ENCODE measurements around the gene HOXC5.

HOXC5 gene

GRCh38 chr12:53992377-53992889 is 40.4 kb upstream of the HOXC5 start:
- no peak for ATAC-seq (ENCODE audit: low read depth)
- Mint-ChIP-seq H3K4me3 (no peak overlapping the region), H3K36me3 (no peaks in the 10 kb centered on the region), H3K4me1 (peaks cover 36% of the 10 kb centered on the region), H3K27ac (no peak overlapping the region), H3K27me3 (peaks cover 51% of the 10 kb centered on the region), H3K9me3 (peaks cover 2% of the 10 kb centered on the region)
- DNase-seq (ENCODE audit: low spot score in 2 of 2), result no peak

GRCh38 chr12:53993162-53994008 is 39.5 kb upstream of the HOXC5 start:
- Mint-ChIP-seq H3K9me3 (no peaks in the 10 kb centered on the region), H3K36me3 (no peaks in the 10 kb centered on the region), H3K27ac (peak overlapping the region; percentile 83), H3K27me3 (peaks cover 50% of the 10 kb centered on the region), H3K4me1 (peaks cover 37% of the 10 kb centered on the region), H3K4me3 (no peak overlapping the region)
- DNase-seq (ENCODE audit: low spot score in 2 of 2) (no peak), ATAC-seq (ENCODE audit: low read depth) (no peak)

- Mint-ChIP-seq H3K36me3 (no peaks in the 10 kb centered on the region), H3K27me3 (peaks cover 54% of the 10 kb centered on the region), H3K9me3 (no peaks in the 10 kb centered on the region), H3K27ac (peak overlapping the region; percentile 83), H3K4me3 (peak overlapping the region; percentile 57), H3K4me1 (peaks cover 35% of the 10 kb centered on the region)
- DNase-seq (ENCODE audit: low spot score in 2 of 2) (no peak), ATAC-seq (ENCODE audit: low read depth) (no peak)
Measured at GRCh38 chr12:53994009-53994263, 38.9 kb upstream of the HOXC5 start.

GRCh38 chr12:53994264-53995001 is 38.4 kb upstream of the HOXC5 start:
- Mint-ChIP-seq H3K27ac (peak overlapping the region; percentile 83), H3K36me3 (no peaks in the 10 kb centered on the region), H3K4me1 (peaks cover 30% of the 10 kb centered on the region), H3K27me3 (peaks cover 52% of the 10 kb centered on the region), H3K9me3 (no peaks in the 10 kb centered on the region), H3K4me3 (peak overlapping the region; percentile 57)
- no peak for DNase-seq (ENCODE audit: low spot score in 2 of 2)
- no peak for ATAC-seq (ENCODE audit: low read depth)

- ATAC-seq (ENCODE audit: low read depth) (no peak), DNase-seq (ENCODE audit: low spot score in 2 of 2) (no peak)
- peak overlapping the region; percentile 21 for H3K27ac Mint-ChIP-seq
- no peaks in the 10 kb centered on the region for H3K36me3 Mint-ChIP-seq
- peaks cover 24% of the 10 kb centered on the region for H3K4me1 Mint-ChIP-seq
- no peaks in the 10 kb centered on the region for H3K9me3 Mint-ChIP-seq
- H3K27me3 Mint-ChIP-seq, result peaks cover 47% of the 10 kb centered on the region
- peak overlapping the region; percentile 39 for H3K4me3 Mint-ChIP-seq
Measured at GRCh38 chr12:53995002-53995377, 37.9 kb upstream of the HOXC5 start.

- H3K27ac Mint-ChIP-seq, result peak overlapping the region; percentile 21
- peak; percentile 43 for ATAC-seq (ENCODE audit: low read depth)
- no peak for DNase-seq (ENCODE audit: low spot score in 2 of 2)
- H3K4me3 Mint-ChIP-seq, result peak overlapping the region; percentile 86
- peaks cover 41% of the 10 kb centered on the region for H3K27me3 Mint-ChIP-seq
- no peaks in the 10 kb centered on the region for H3K36me3 Mint-ChIP-seq
- H3K9me3 Mint-ChIP-seq, result no peaks in the 10 kb centered on the region
- H3K4me1 Mint-ChIP-seq, result peaks cover 21% of the 10 kb centered on the region
Measured at GRCh38 chr12:53995378-53996239, 37.2 kb upstream of the HOXC5 start.

GRCh38 chr12:53996240-53997203 is 36.3 kb upstream of the HOXC5 start:
- peak overlapping the region; percentile 21 for H3K27ac Mint-ChIP-seq
- H3K36me3 Mint-ChIP-seq, result no peaks in the 10 kb centered on the region

GRCh38 chr12:53997204-53998109 is 35.4 kb upstream of the HOXC5 start:
- no peak for DNase-seq (ENCODE audit: low spot score in 2 of 2)
- no peak overlapping the region for H3K4me3 Mint-ChIP-seq
- H3K36me3 Mint-ChIP-seq, result no peaks in the 10 kb centered on the region
- no peak overlapping the region for H3K27ac Mint-ChIP-seq
- H3K27me3 Mint-ChIP-seq, result peaks cover 39% of the 10 kb centered on the region
- no peak for ATAC-seq (ENCODE audit: low read depth)
- H3K4me1 Mint-ChIP-seq, result peaks cover 17% of the 10 kb centered on the region
- H3K9me3 Mint-ChIP-seq, result no peaks in the 10 kb centered on the region

More at GRCh38 chr12:53996240-53997203, 36.3 kb upstream of the HOXC5 start:
- DNase-seq (ENCODE audit: low spot score in 2 of 2) (no peak), ATAC-seq (ENCODE audit: low read depth) (no peak)
- Mint-ChIP-seq H3K4me3 (peak overlapping the region; percentile 86), H3K27me3 (peaks cover 39% of the 10 kb centered on the region), H3K9me3 (no peaks in the 10 kb centered on the region), H3K4me1 (peaks cover 17% of the 10 kb centered on the region)

GRCh38 chr12:53998110-53998899 is 34.5 kb upstream of the HOXC5 start:
- peaks cover 19% of the 10 kb centered on the region for H3K4me1 Mint-ChIP-seq
- H3K36me3 Mint-ChIP-seq, result no peaks in the 10 kb centered on the region
- H3K4me3 Mint-ChIP-seq, result no peak overlapping the region
- H3K9me3 Mint-ChIP-seq, result no peaks in the 10 kb centered on the region
- peaks cover 42% of the 10 kb centered on the region for H3K27me3 Mint-ChIP-seq
- ATAC-seq (ENCODE audit: low read depth), result no peak
- H3K27ac Mint-ChIP-seq, result no peak overlapping the region
- DNase-seq (ENCODE audit: low spot score in 2 of 2), result no peak

- H3K27ac Mint-ChIP-seq, result no peak overlapping the region
- H3K9me3 Mint-ChIP-seq, result no peaks in the 10 kb centered on the region
- ATAC-seq (ENCODE audit: low read depth), result no peak
- no peak for DNase-seq (ENCODE audit: low spot score in 2 of 2)
- H3K4me1 Mint-ChIP-seq, result peaks cover 19% of the 10 kb centered on the region
- peaks cover 44% of the 10 kb centered on the region for H3K27me3 Mint-ChIP-seq
- no peak overlapping the region for H3K4me3 Mint-ChIP-seq
- no peaks in the 10 kb centered on the region for H3K36me3 Mint-ChIP-seq
Measured at GRCh38 chr12:53998900-53999236, 34.0 kb upstream of the HOXC5 start.

- H3K9me3 Mint-ChIP-seq, result no peaks in the 10 kb centered on the region
- DNase-seq (ENCODE audit: low spot score in 2 of 2) (no peak), ATAC-seq (ENCODE audit: low read depth) (no peak)
- H3K4me3 Mint-ChIP-seq, result no peak overlapping the region
- H3K27ac Mint-ChIP-seq, result no peak overlapping the region
- no peaks in the 10 kb centered on the region for H3K36me3 Mint-ChIP-seq
- H3K27me3 Mint-ChIP-seq, result peaks cover 40% of the 10 kb centered on the region
- H3K4me1 Mint-ChIP-seq, result peaks cover 19% of the 10 kb centered on the region
Measured at GRCh38 chr12:53999559-54000115, 33.2 kb upstream of the HOXC5 start.

Data from memory B cell (primary cell).